ENCODE results near the gene VENTX. TPM values are rescaled to one million over a fixed set of nuclear protein-coding genes. Genes with fewer than 3 reads are reported as not detected.

Gene VENTX
- total and polyA plus RNA-seq, 2 experiments from 2014 or later, result not detected

DNA sequence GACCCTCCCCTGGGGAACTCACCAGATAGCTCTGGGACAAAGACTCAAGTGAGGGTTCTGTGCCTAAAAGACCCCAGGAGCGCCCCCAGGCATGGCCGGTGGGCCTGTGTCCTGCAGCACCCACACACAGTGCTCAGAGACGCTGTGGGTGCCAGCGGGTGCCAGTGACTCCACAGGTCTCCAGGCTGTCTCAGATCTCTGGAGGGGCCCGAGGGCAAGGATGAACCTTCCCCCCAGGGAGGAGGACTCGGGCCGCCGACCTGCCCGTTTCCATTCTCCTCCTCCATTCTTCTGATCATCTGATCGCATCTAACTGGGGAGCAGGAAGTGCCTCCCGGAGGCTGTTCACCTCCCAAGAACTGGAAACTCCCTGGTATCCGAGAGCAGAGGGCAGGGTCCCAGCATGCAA, 38.0 kb downstream of the VENTX start:
- no peaks in the 10 kb centered on the region for H3F3A ChIP-seq (ENCODE audit: insufficient read depth)

DNA sequence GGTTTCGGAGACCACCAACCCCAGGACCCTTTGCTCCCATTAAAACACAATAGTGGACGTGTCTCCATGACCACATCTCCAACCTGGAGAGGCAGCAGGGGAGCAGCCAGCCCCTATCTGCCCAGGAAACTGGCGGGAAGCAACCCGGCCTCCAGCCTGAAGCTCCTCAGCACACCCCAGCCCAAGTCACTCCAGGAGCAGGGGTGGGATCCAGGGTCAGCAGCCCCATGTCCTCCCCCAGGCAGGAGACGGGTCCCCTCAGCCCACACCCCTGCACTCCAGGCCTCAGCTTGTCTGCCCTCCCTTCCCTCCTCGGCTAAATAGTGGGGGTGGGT, 38.4 kb downstream of the VENTX start:
- Histone ChIP-seq H3K27me3 (replicated peaks; ENCODE audit: insufficient read depth) (no peaks in the 10 kb centered on the region), H3K9me2 (ENCODE audit: insufficient read depth) (no peaks in the 10 kb centered on the region), H3K4me2 (ENCODE audit: unreplicated experiment) (no peak overlapping the region), H3K9ac (no peak overlapping the region), H3K27ac (no peak overlapping the region), H3K4me1 (ENCODE audit: insufficient read depth) (no peaks in the 10 kb centered on the region), H3F3A (ENCODE audit: insufficient read depth) (no peaks in the 10 kb centered on the region), H3K4me3 (no peak overlapping the region), H2AFZ (no peak overlapping the region), H3K79me2 (ENCODE audit: insufficient read depth) (no peaks in the 10 kb centered on the region), H4K20me1 (ENCODE audit: insufficient read depth) (no peaks in the 10 kb centered on the region), H3K9me3 (ENCODE audit: low read depth) (no peaks in the 10 kb centered on the region), H3K36me3 (ENCODE audit: low read depth) (no peaks in the 10 kb centered on the region)
- in situ Hi-C loops (cut with MboI), result no loop called here
- WGBS, 2 experiments (ENCODE audit: low coverage in 1 of 2, low lambda C conversion rate in 2 of 2, missing lambda C conversion rate in 2 of 2), result 27 to 38% methylated on average over 6 of the region's 6 CpGs
- no peak for DNase-seq
- no peak for TF ChIP-seq EZH2 (IDR thresholded peaks at IDR 0.05; ENCODE audit: insufficient read depth, poor library complexity, severe bottlenecking)

More for the DNA sequence above, 38.0 kb downstream of the VENTX start:
- DNase-seq, result peak; percentile 21
- H2AFZ ChIP-seq, result no peak overlapping the region
- no peaks in the 10 kb centered on the region for H3K9me2 ChIP-seq (ENCODE audit: insufficient read depth)
- H3K9me3 ChIP-seq (ENCODE audit: low read depth), result no peaks in the 10 kb centered on the region
- H3K27me3 ChIP-seq (replicated peaks; ENCODE audit: insufficient read depth), result no peaks in the 10 kb centered on the region
- no peak overlapping the region for H3K4me3 ChIP-seq
- 14 to 18% methylated on average over 12 of the region's 12 CpGs for WGBS, 2 experiments (ENCODE audit: low coverage in 1 of 2, low lambda C conversion rate in 2 of 2, missing lambda C conversion rate in 2 of 2)
- no peaks in the 10 kb centered on the region for H3K79me2 ChIP-seq (ENCODE audit: insufficient read depth)
- H3K27ac ChIP-seq, result no peak overlapping the region
- H3K4me1 ChIP-seq (ENCODE audit: insufficient read depth), result no peaks in the 10 kb centered on the region
- TF ChIP-seq EZH2phosphoT487 (IDR thresholded peaks at IDR 0.05; ENCODE audit: insufficient read depth, low read depth) (no peak), EZH2 (IDR thresholded peaks at IDR 0.05; ENCODE audit: insufficient read depth, poor library complexity, severe bottlenecking) (no peak)
- in situ Hi-C loops (cut with MboI), result no loop called here
- no peaks in the 10 kb centered on the region for H4K20me1 ChIP-seq (ENCODE audit: insufficient read depth)
- H3K36me3 ChIP-seq (ENCODE audit: low read depth), result no peaks in the 10 kb centered on the region
- no peak overlapping the region for H3K9ac ChIP-seq
- H3K4me2 ChIP-seq (ENCODE audit: unreplicated experiment), result no peak overlapping the region

DNA sequence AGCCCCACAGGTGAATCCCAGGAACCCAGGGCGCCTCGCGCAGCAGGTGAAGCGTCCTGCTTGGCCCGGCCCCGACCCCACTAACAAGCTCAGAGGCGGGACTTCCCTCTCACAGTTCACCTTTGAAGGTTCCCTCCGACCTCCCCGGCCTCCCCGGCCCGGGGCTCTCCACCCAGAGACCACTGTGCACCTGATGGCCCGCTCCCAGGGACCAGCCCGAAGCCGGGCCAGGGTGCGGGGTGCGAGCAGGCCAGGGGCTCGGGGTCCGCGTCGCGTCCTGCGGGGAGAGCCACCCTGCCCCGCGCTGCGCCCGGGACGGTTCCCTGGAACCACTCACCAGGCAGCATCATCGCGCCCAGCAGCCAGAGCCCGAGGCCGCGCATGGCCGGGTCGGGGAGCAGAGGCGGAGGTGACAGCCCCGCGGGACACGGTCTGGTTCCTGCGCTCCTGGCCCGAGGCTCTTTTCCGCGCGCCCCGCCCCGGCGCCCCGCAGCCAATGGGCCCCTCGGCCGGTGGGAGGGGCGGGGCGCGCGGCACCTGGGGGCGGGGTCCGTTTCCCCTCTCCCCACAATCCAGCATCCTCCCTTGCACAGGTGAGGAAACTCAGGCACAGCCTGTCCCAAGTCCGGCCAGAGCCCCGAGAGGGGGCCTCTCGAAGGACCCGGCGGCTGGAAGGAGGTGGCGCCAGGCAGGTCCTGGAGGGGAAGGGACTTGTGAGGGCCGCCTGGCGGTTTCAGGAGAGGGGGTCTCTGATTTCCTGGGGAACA, 39.0 kb downstream of the VENTX start, which contains the start of gene ADAM8:
TSS of gene ADAM8 (minus strand) at position 434 of the 767 bp plus-strand sequence. CDS start at position 383, 51 bp downstream.
- WGBS, 2 experiments (ENCODE audit: low coverage in 1 of 2, low lambda C conversion rate in 2 of 2, missing lambda C conversion rate in 2 of 2), result 12 to 15% methylated on average over 28 to 46 of the region's 63 CpGs
- H3K27me3 ChIP-seq (replicated peaks; ENCODE audit: insufficient read depth), result no peaks in the 10 kb centered on the region
- no peaks in the 10 kb centered on the region for H3K9me3 ChIP-seq (ENCODE audit: low read depth)
- H3K9ac ChIP-seq, result no peak within 1 kb of the TSS
- H3K4me3 ChIP-seq, result peak within 1 kb of the TSS; percentile 29; the same call in 1 of the 2 replicates
- no peaks in the 10 kb centered on the region for H3K36me3 ChIP-seq (ENCODE audit: low read depth)
- TF ChIP-seq EZH2phosphoT487 (IDR thresholded peaks at IDR 0.05; ENCODE audit: insufficient read depth, low read depth) (no peak), EZH2 (IDR thresholded peaks at IDR 0.05; ENCODE audit: insufficient read depth, poor library complexity, severe bottlenecking) (peak; percentile 43)
- H3K4me2 ChIP-seq (ENCODE audit: unreplicated experiment), result no peak within 1 kb of the TSS
- H3K4me1 ChIP-seq (ENCODE audit: insufficient read depth), result no peaks in the 10 kb centered on the region
- no peak within 1 kb of the TSS for H2AFZ ChIP-seq
- no peaks in the 10 kb centered on the region for H3K9me2 ChIP-seq (ENCODE audit: insufficient read depth)
- peak; percentile 59 for DNase-seq
- no peak within 1 kb of the TSS for H3K27ac ChIP-seq
- no peaks in the 10 kb centered on the region for H4K20me1 ChIP-seq (ENCODE audit: insufficient read depth)
- no peaks in the 10 kb centered on the region for H3F3A ChIP-seq (ENCODE audit: insufficient read depth)
- no peaks in the 10 kb centered on the region for H3K79me2 ChIP-seq (ENCODE audit: insufficient read depth)
- in situ Hi-C loops (cut with MboI), result no loop called here

DNA sequence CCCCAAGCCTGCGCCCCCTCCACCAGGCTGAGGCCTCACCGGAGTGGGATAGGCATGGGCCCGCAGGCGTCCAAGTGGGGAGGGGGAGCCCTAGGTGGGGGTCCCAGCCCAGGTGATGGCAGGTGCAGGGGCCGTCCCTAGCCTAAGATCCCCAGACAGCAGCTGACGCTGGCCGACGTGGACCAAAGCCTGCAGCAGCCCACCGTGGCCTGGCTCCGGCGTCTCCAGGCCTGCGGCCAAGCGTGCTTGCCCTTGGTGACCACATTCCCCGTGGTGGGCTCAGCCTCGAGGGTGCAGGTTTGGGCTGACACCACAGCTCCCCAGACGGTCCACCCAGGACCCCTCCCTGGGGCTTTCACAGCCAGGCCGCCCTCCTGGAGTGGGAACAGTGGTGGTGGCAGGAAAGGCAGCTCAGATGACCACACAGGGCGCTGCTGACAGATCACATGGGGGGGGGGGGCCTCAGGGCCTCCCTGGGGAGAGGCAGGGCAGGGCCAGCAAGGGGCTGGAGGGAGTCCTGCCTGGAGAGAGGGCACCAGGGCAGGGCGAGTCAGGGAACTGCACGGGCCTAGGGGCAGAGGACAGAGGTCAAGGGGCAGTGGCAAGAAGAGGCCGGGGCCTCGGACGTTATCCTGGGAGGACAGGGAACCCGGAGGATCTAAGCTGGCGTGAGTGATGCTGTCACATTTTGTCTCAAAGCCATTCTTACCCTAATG, 39.8 kb downstream of the VENTX start:
- in situ Hi-C loops (cut with MboI), result no loop called here
- 73 to 74% methylated on average over 19 to 21 of the region's 25 CpGs for WGBS, 2 experiments (ENCODE audit: low coverage in 1 of 2, low lambda C conversion rate in 2 of 2, missing lambda C conversion rate in 2 of 2)

More for the DNA sequence above, 39.8 kb downstream of the VENTX start:
- H2AFZ ChIP-seq, result no peak overlapping the region
- H3K27me3 ChIP-seq (replicated peaks; ENCODE audit: insufficient read depth), result no peaks in the 10 kb centered on the region
- H3K27ac ChIP-seq, result no peak overlapping the region
- H3K9me3 ChIP-seq (ENCODE audit: low read depth), result no peaks in the 10 kb centered on the region
- no peaks in the 10 kb centered on the region for H3K36me3 ChIP-seq (ENCODE audit: low read depth)
- no peak overlapping the region for H3K4me2 ChIP-seq (ENCODE audit: unreplicated experiment)
- H3K9me2 ChIP-seq (ENCODE audit: insufficient read depth), result no peaks in the 10 kb centered on the region
- H3F3A ChIP-seq (ENCODE audit: insufficient read depth), result no peaks in the 10 kb centered on the region
- no peak overlapping the region for H3K9ac ChIP-seq
- no peaks in the 10 kb centered on the region for H4K20me1 ChIP-seq (ENCODE audit: insufficient read depth)
- no peaks in the 10 kb centered on the region for H3K79me2 ChIP-seq (ENCODE audit: insufficient read depth)
- H3K4me3 ChIP-seq, result no peak overlapping the region
- DNase-seq, result no peak
- H3K4me1 ChIP-seq (ENCODE audit: insufficient read depth), result no peaks in the 10 kb centered on the region
- TF ChIP-seq EZH2 (IDR thresholded peaks at IDR 0.05; ENCODE audit: insufficient read depth, poor library complexity, severe bottlenecking) (no peak), EZH2phosphoT487 (IDR thresholded peaks at IDR 0.05; ENCODE audit: insufficient read depth, low read depth) (no peak)

Measured in GM23248 (cell line).